Superior temporal gyrus (tissue), 1 donor: Measurements from ENCODE around the gene TBC1D1.
A peak's percentile ranks its signal among the peaks of the same experiment; 100 is the strongest.

Source experiments
- DNase-seq: peaks from one replicate; pipeline ENCODE4 v3.0.0-alpha.2; 2016; ENCODE audit errors: extremely low spot score

The TBC1D1 gene

GRCh38 chr4:38150766-38151165, 259.9 kb downstream of the TBC1D1 start:
- no peak for DNase-seq

- no peak for DNase-seq
Measured at GRCh38 chr4:38151873-38152272, 261.0 kb downstream of the TBC1D1 start.

GRCh38 chr4:38152305-38152704, 261.4 kb downstream of the TBC1D1 start:
- no peak for DNase-seq

GRCh38 chr4:38152721-38153386, 262.0 kb downstream of the TBC1D1 start:
- DNase-seq = no peak

- DNase-seq = no peak
Measured at GRCh38 chr4:38153387-38153760, 262.5 kb downstream of the TBC1D1 start.

- no peak for DNase-seq
Measured at GRCh38 chr4:38154252-38154651, 263.4 kb downstream of the TBC1D1 start.

- no peak for DNase-seq
Measured at GRCh38 chr4:38154681-38155588, 264.1 kb downstream of the TBC1D1 start.

- DNase-seq = no peak
Measured at GRCh38 chr4:38155589-38156294, 264.9 kb downstream of the TBC1D1 start.

- DNase-seq = no peak
Measured at GRCh38 chr4:38157592-38157991, 266.7 kb downstream of the TBC1D1 start.

GRCh38 chr4:38160487-38161207, 269.8 kb downstream of the TBC1D1 start:
- DNase-seq = no peak

- no peak for DNase-seq
Measured at GRCh38 chr4:38161208-38162113, 270.6 kb downstream of the TBC1D1 start.

GRCh38 chr4:38162240-38162784, 271.4 kb downstream of the TBC1D1 start:
- no peak for DNase-seq

- no peak for DNase-seq
Measured at GRCh38 chr4:38163216-38164006, 272.5 kb downstream of the TBC1D1 start.

GRCh38 chr4:38164346-38164745, 273.5 kb downstream of the TBC1D1 start:
- no peak for DNase-seq

GRCh38 chr4:38166082-38166481, 275.2 kb downstream of the TBC1D1 start:
- DNase-seq = no peak

GRCh38 chr4:38166768-38167167, 275.9 kb downstream of the TBC1D1 start:
- peak; percentile 55 for DNase-seq

- DNase-seq = no peak
Measured at GRCh38 chr4:38167973-38168372, 277.1 kb downstream of the TBC1D1 start.

GRCh38 chr4:38169524-38169923, 278.6 kb downstream of the TBC1D1 start:
- DNase-seq = no peak

- DNase-seq = peak; percentile 62
Measured at GRCh38 chr4:38170338-38171169, 279.7 kb downstream of the TBC1D1 start.
